ENCODE measurements around the gene PRKG1. TPM values are rescaled to one million over a fixed set of nuclear protein-coding genes. Genes with fewer than 3 reads are reported as not detected.

PRKG1 gene
- polyA plus RNA-seq, 3 donors = not detected

DNA sequence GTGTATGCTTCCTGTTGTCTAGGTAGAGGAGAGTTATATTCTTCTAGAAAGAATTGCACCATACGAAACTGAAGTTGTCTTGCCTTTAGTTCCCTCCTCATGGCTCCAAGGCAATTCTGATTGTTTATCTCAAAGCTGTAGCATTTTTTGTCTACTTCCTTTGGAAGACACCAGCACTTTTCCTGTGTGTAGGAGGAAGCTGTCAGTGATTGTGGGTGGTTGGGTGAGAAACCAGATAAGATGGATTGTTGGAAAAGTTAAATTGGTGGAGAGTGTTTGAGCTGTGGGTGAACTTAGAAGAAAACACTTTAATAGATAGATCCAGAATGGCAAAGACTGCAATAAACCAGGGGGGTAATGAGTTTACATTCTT, 637.2 kb downstream of the PRKG1 start:
- Histone ChIP-seq H3K9ac (ENCODE audit: insufficient read depth, low read length, poor library complexity, severe bottlenecking) (no peak overlapping the region), H3K79me2 (ENCODE audit: insufficient read depth, low read length) (no peaks in the 10 kb centered on the region), H3K36me3 (replicated peaks in 1 of 2; ENCODE audit: control insufficient read depth in 1 of 2, insufficient read depth in 2 of 2, low read length in 2 of 2) (no peaks in the 10 kb centered on the region), H3K9me3 (replicated peaks in 1 of 2; ENCODE audit: control insufficient read depth in 1 of 2, insufficient read depth in 1 of 2, low read length in 2 of 2) (no peaks in the 10 kb centered on the region), H3K4me1 (ENCODE audit: control insufficient read depth in 1 of 2, insufficient read depth in 2 of 2, low read length in 2 of 2) (no peaks in the 10 kb centered on the region), H2AFZ (ENCODE audit: insufficient read depth, low read depth, low read length, poor library complexity, severe bottlenecking) (no peak overlapping the region), H3K4me3 (replicated peaks in 1 of 3; ENCODE audit: low read depth in 2 of 3, low read length in 3 of 3) (no peak overlapping the region), H3K27ac (ENCODE audit: low read depth in 1 of 2, low read length in 2 of 2) (no peak overlapping the region), H4K20me1 (ENCODE audit: insufficient read depth, low read length) (no peaks in the 10 kb centered on the region), H3K4me2 (replicated peaks; ENCODE audit: extremely low read depth, low read length, poor library complexity, severe bottlenecking) (no peak overlapping the region), H3K27me3 (ENCODE audit: control insufficient read depth in 2 of 2, insufficient read depth in 2 of 2, low read length in 2 of 2) (no peaks in the 10 kb centered on the region)
- H3K36me3 Mint-ChIP-seq = no peaks in the 10 kb centered on the region
- TF ChIP-seq, protein P1, sequence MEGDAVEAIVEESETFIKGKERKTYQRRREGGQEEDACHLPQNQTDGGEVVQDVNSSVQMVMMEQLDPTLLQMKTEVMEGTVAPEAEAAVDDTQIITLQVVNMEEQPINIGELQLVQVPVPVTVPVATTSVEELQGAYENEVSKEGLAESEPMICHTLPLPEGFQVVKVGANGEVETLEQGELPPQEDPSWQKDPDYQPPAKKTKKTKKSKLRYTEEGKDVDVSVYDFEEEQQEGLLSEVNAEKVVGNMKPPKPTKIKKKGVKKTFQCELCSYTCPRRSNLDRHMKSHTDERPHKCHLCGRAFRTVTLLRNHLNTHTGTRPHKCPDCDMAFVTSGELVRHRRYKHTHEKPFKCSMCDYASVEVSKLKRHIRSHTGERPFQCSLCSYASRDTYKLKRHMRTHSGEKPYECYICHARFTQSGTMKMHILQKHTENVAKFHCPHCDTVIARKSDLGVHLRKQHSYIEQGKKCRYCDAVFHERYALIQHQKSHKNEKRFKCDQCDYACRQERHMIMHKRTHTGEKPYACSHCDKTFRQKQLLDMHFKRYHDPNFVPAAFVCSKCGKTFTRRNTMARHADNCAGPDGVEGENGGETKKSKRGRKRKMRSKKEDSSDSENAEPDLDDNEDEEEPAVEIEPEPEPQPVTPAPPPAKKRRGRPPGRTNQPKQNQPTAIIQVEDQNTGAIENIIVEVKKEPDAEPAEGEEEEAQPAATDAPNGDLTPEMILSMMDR (IDR thresholded peaks at IDR 0.05) = no peak
- H3K4me1 Mint-ChIP-seq = no peaks in the 10 kb centered on the region
- WGBS (ENCODE audit: insufficient coverage) = no CpG with 5 or more reads among the region's 1 CpG
- no peak overlapping the region for H3K27ac Mint-ChIP-seq
- peaks cover 0 to 3% (median 0%) of the 10 kb centered on the region in 7 donors for H3K9me3 Mint-ChIP-seq
- H3K4me3 Mint-ChIP-seq = no peak overlapping the region
- peaks cover 0 to 5% (median 0%) of the 10 kb centered on the region in 3 donors for H3K27me3 Mint-ChIP-seq (ENCODE audit: low read depth in 3 of 3)
- DNase-seq = no peak
- intact Hi-C loops (cut with micrococcal nuclease) = no loop called here

DNA sequence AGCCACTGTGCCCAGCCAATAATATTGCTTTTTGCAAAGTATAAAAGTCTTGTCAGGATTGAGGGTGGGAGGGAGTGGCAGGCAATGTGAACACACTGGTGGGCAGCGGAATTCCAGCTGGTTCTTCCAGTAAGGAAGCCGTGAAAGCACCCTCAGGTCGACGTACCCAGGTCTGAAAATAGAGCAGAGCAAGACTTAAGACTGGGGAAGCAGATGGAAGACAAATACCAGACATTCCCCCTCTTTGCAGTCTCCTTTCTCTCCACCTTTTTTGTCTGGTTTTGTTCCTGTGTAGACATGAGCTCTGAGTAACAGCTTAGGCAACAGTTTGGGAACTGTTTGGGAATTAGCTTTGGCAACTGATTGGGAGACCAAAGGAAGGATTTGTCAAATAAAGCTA, 642.7 kb downstream of the PRKG1 start:
- no peaks in the 10 kb centered on the region for H3K79me2 ChIP-seq (ENCODE audit: insufficient read depth, low read length)
- Mint-ChIP-seq H3K4me1 (no peaks in the 10 kb centered on the region), H3K36me3 (no peaks in the 10 kb centered on the region), H3K4me3 (no peak overlapping the region), H3K27me3 (ENCODE audit: low read depth in 3 of 3) (peaks cover 0 to 5% (median 2%) of the 10 kb centered on the region in 3 donors), H3K9me3 (peaks cover 0 to 6% (median 1%) of the 10 kb centered on the region in 7 donors), H3K27ac (no peak overlapping the region)
- TF ChIP-seq, protein P1 (IDR thresholded peaks at IDR 0.05) = no peak
- H3K36me3 ChIP-seq (replicated peaks in 1 of 2; ENCODE audit: control insufficient read depth in 1 of 2, insufficient read depth in 2 of 2, low read length in 2 of 2) = no peaks in the 10 kb centered on the region
- H4K20me1 ChIP-seq (ENCODE audit: insufficient read depth, low read length) = no peaks in the 10 kb centered on the region
- intact Hi-C loops (cut with micrococcal nuclease) = no loop called here
- no peaks in the 10 kb centered on the region for H3K27me3 ChIP-seq (ENCODE audit: control insufficient read depth in 2 of 2, insufficient read depth in 2 of 2, low read length in 2 of 2)
- H3K9ac ChIP-seq (ENCODE audit: insufficient read depth, low read length, poor library complexity, severe bottlenecking) = no peak overlapping the region
- H3K4me3 ChIP-seq (replicated peaks in 1 of 3; ENCODE audit: low read depth in 2 of 3, low read length in 3 of 3) = no peak overlapping the region
- H3K4me2 ChIP-seq (replicated peaks; ENCODE audit: extremely low read depth, low read length, poor library complexity, severe bottlenecking) = no peak overlapping the region
- H2AFZ ChIP-seq (ENCODE audit: insufficient read depth, low read depth, low read length, poor library complexity, severe bottlenecking) = no peak overlapping the region
- no peak for DNase-seq
- 100% methylated on average over 1 of the region's 4 CpGs for WGBS (ENCODE audit: insufficient coverage)
- H3K4me1 ChIP-seq (ENCODE audit: control insufficient read depth in 1 of 2, insufficient read depth in 2 of 2, low read length in 2 of 2) = no peaks in the 10 kb centered on the region
- no peaks in the 10 kb centered on the region for H3K9me3 ChIP-seq (replicated peaks in 1 of 2; ENCODE audit: control insufficient read depth in 1 of 2, insufficient read depth in 1 of 2, low read length in 2 of 2)
- H3K27ac ChIP-seq (ENCODE audit: low read depth in 1 of 2, low read length in 2 of 2) = no peak overlapping the region
